HCT116 (cell line): Measurements from ENCODE around the gene GTF2F1. TPM values are rescaled to one million over a fixed set of nuclear protein-coding genes. Genes with fewer than 3 reads are reported as not detected.

Experiments used
- ATAC-seq: fragments of 200-7000 bp; cut with Tn5 transposase; 2 replicates; pipeline ENCODE4 v1.9.1; 2020; ENCODE audit warnings: mild to moderate bottlenecking, moderate library complexity
- BruUV-seq: library from RNA; stranded (reverse); fragments of 400-500 nt; replicated peaks from 2 replicates; lab custom pipeline; 2021; lab: Mats Ljungman, UMichigan
- CTCF ChIA-PET: fragments of 300-600 bp; sonication (Branson Sonifier 250); formaldehyde crosslinking; loops from one replicate; lab custom pipeline; 2021; ENCODE audit warnings: antibody characterized with exemption; lab: Charles Lee
- POLR2A ChIA-PET: fragments of 300-600, 350-600 bp; sonication (Branson Sonifier 250); formaldehyde crosslinking; loops from one replicate; lab custom pipeline; 2021; ENCODE audit warnings: antibody characterized with exemption; lab: Charles Lee
- RAD21 ChIA-PET, 2 experiments: fragments of 300-600 bp; sonication (Branson Sonifier 250); formaldehyde crosslinking; loops; one replicate each; lab custom pipeline; 2023; ENCODE audit warnings: low total read pairs in 2 of 2; ENCODE audit not compliant: uncharacterized antibody in 2 of 2, unreplicated experiment in 2 of 2, low non-redundant PET in 1 of 2; lab: Charles Lee
- DNase-seq: peaks from one replicate; pipeline ENCODE4 v3.0.0-alpha.2; 2010; ENCODE audit warnings: low read depth, low spot score
- H2AFZ ChIP-seq: fragments of 200-600 bp; shearing (Covaris generic), sonication (generic); 2 replicates; pipeline ENCODE4 v1.6.1; 2017; ENCODE audit warnings: low read depth, mixed run types, mixed read lengths, antibody characterized with exemption, low read length; ENCODE audit not compliant: poor library complexity, severe bottlenecking
- H3K27ac ChIP-seq: 2 replicates; pipeline ENCODE4 v1.5.1; 2012; ENCODE audit warnings: low read depth, low read length
- H3K27me3 ChIP-seq: fragments of 200-600 bp; sonication (generic); 2 replicates; pipeline ENCODE4 v1.6.1; 2016; ENCODE audit warnings: mixed run types, low read length, mixed read lengths; ENCODE audit not compliant: insufficient read depth
- H3K36me3 ChIP-seq, 2 experiments: fragments of 200-500 bp in 1 of 2; fragments of 200-600 bp in 1 of 2; sonication (Bioruptor generic) in 1 of 2; sonication (generic) in 1 of 2; 2 replicates each; pipeline versions ENCODE4 v1.5.1 to v1.6.1; 2014 to 2016; ENCODE audit warnings: low read length in 2 of 2, inconsistent platforms in 1 of 2, mixed read lengths in 1 of 2, mixed run types in 1 of 2; ENCODE audit not compliant: insufficient read depth in 2 of 2, control insufficient read depth in 1 of 2
- H3K4me1 ChIP-seq, 2 experiments: fragments of 200-600 bp in 1 of 2; sonication (generic) in 1 of 2; 2 replicates each; pipeline versions ENCODE4 v1.5.1 to v1.6.1; 2012 to 2017; ENCODE audit warnings: low read length in 2 of 2, inconsistent platforms in 1 of 2, mild to moderate bottlenecking in 1 of 2, mixed read lengths in 1 of 2, mixed run types in 1 of 2, moderate library complexity in 1 of 2; ENCODE audit not compliant: insufficient read depth in 2 of 2, control insufficient read depth in 1 of 2
- H3K4me2 ChIP-seq: fragments of 200-600 bp; sonication (generic); 2 replicates; pipeline ENCODE4 v1.6.1; 2017; ENCODE audit warnings: mixed run types, low read length, mixed read lengths
- H3K4me3 ChIP-seq, 2 experiments: fragments of 200-600 bp in 1 of 2; sonication (generic) in 1 of 2; replicated peaks in 1 of 2; 2 replicates each; pipeline ENCODE4 v1.5.1; 2011 to 2016; ENCODE audit warnings: low read length in 2 of 2, control low read depth in 1 of 2, low read depth in 1 of 2, mild to moderate bottlenecking in 1 of 2, mixed read lengths in 1 of 2, mixed run types in 1 of 2
- H3K79me2 ChIP-seq: fragments of 200-600 bp; sonication (generic); 2 replicates; pipeline ENCODE4 v1.6.1; 2017; ENCODE audit warnings: mild to moderate bottlenecking, mixed run types, low read length, moderate library complexity, mixed read lengths; ENCODE audit not compliant: insufficient read depth
- H3K9ac ChIP-seq: fragments of 200-600 bp; sonication (generic); 2 replicates; pipeline ENCODE4 v1.6.1; 2016; ENCODE audit warnings: low read length, mixed read lengths
- H3K9me2 ChIP-seq: fragments of 200-600 bp; sonication (generic), shearing (Covaris generic); 2 replicates; pipeline ENCODE4 v1.6.1; 2017; ENCODE audit warnings: mixed run types, mild to moderate bottlenecking, moderate library complexity; ENCODE audit not compliant: insufficient read depth
- H3K9me3 ChIP-seq, 2 experiments: fragments of 200-500 bp in 1 of 2; fragments of 200-600 bp in 1 of 2; sonication (Bioruptor generic) in 1 of 2; sonication (generic) in 1 of 2; 2 replicates each; pipeline ENCODE4 v1.6.1; 2014 to 2017; ENCODE audit warnings: low read length in 2 of 2, mixed read lengths in 2 of 2, inconsistent platforms in 1 of 2, low read depth in 1 of 2, mild to moderate bottlenecking in 1 of 2, mixed run types in 1 of 2, moderate library complexity in 1 of 2; ENCODE audit not compliant: control insufficient read depth in 1 of 2, insufficient read depth in 1 of 2
- H4K20me1 ChIP-seq: fragments of 200-600 bp; sonication (generic), shearing (Covaris generic); 2 replicates; pipeline ENCODE4 v1.6.1; 2017; ENCODE audit warnings: mixed run types, mild to moderate bottlenecking, moderate library complexity; ENCODE audit not compliant: insufficient read depth
- CEBPB ChIP-seq: IDR thresholded peaks from 2 replicates; pipeline ENCODE4 v1.6.1; 2012; ENCODE audit warnings: low read depth
- EGR1 ChIP-seq: IDR thresholded peaks from 2 replicates; pipeline ENCODE4 v1.6.1; 2012; ENCODE audit warnings: low read depth
- EZH2 ChIP-seq: fragments of 200-600 bp; sonication (generic); IDR thresholded peaks from 2 replicates; pipeline ENCODE4 v1.6.1; 2017; ENCODE audit warnings: antibody characterized with exemption, mixed run types
- POLR2A ChIP-seq: IDR thresholded peaks from 2 replicates; pipeline ENCODE4 v1.7.0; 2011; ENCODE audit warnings: borderline replicate concordance; ENCODE audit not compliant: insufficient read depth, insufficient read length; ENCODE audit errors: extremely low read depth
- POLR2AphosphoS5 ChIP-seq: IDR thresholded peaks from 2 replicates; pipeline ENCODE4 v1.6.1; 2011; ENCODE audit warnings: mild to moderate bottlenecking, low read depth, low read length, moderate library complexity
- SRF ChIP-seq: IDR thresholded peaks from 2 replicates; pipeline ENCODE4 v1.6.1; 2012; ENCODE audit warnings: low read depth
- YY1 ChIP-seq: IDR thresholded peaks from 2 replicates; pipeline ENCODE4 v1.6.1; 2011; ENCODE audit warnings: low read length, low read depth, moderate library complexity, mild to moderate bottlenecking; ENCODE audit not compliant: insufficient replicate concordance; ENCODE audit errors: extremely low read depth
- intact Hi-C: fragments of 100-400 bp; cut with micrococcal nuclease; formaldehyde crosslinking; loops from 2 replicates; pipeline ENCODE4 v1.10.0; 2022
- total RNA-seq: library from RNA; stranded (reverse); gene quantifications from one replicate; pipeline ENCODE4 v1.2.1, GENCODE V29; 2021; ENCODE audit not compliant: unreplicated experiment
- TF ChIP-seq, protein P1 (sequence below), 3 experiments: fragments of 200-600 bp in 1 of 3; sonication (generic) in 1 of 3; IDR thresholded peaks in 2 of 3; conservative IDR thresholded peaks in 1 of 3; 2 replicates each; pipeline ENCODE4 v1.5.1; 2012 to 2017; ENCODE audit warnings: low read depth in 2 of 3, low read length in 2 of 3, antibody characterized with exemption in 1 of 3, borderline replicate concordance in 1 of 3, control low read depth in 1 of 3, mild to moderate bottlenecking in 1 of 3, mixed read lengths in 1 of 3, mixed run types in 1 of 3, moderate library complexity in 1 of 3; ENCODE audit not compliant: insufficient read depth in 1 of 3
- TF ChIP-seq, protein P2 (sequence below): IDR thresholded peaks from 2 replicates; pipeline ENCODE4 v1.6.1; 2011; ENCODE audit warnings: mild to moderate bottlenecking, low read length, moderate library complexity; ENCODE audit not compliant: insufficient replicate concordance; ENCODE audit errors: extremely low read depth
- TF ChIP-seq, protein P3 (sequence below): IDR thresholded peaks from 2 replicates; pipeline ENCODE4 v1.6.1; 2012; ENCODE audit warnings: low read depth

Gene GTF2F1
- total RNA-seq, 1 experiment from 2014 or later: 82.0 TPM

DNA sequence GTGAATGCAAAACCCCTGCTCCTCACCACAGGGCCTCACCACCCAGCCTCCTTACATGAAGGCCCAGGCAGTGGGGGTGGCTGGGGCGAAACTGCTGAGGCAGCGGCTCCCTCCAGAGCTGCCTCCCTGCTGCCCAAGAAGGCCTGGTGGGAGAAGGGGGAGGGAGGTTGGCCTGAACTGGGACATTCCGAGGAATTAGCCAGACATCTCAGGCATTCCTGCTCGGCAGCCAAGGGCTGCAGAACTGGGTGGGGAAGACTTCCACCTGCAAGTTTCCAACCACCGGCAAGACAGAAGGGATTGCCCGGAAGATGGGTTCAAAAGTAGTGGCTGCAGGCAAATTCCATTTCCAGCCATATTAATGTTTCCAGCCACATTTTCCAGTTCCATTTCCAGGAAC lies 14.9 kb downstream of the GTF2F1 start:
- H4K20me1 ChIP-seq: no peaks in the 10 kb centered on the region
- no peak overlapping the region for H3K27ac ChIP-seq
- peaks cover 13 to 15% of the 10 kb centered on the region in 2 experiments; a peak in 2 of 4 replicates for H3K36me3 ChIP-seq
- H3K4me1 ChIP-seq: peaks cover 5 to 8% of the 10 kb centered on the region in 2 experiments; a peak in 3 of 4 replicates
- no peaks in the 10 kb centered on the region for H3K27me3 ChIP-seq
- no peaks in the 10 kb centered on the region for H3K9me2 ChIP-seq
- no peaks in the 10 kb centered on the region for H3K9me3 ChIP-seq
- no peaks in the 10 kb centered on the region for H3K79me2 ChIP-seq
- ATAC-seq: no peak
- CTCF ChIA-PET: no interaction called here
- RAD21 ChIA-PET: no interaction called here
- H3K4me2 ChIP-seq: no peak overlapping the region
- H3K9ac ChIP-seq: no peak overlapping the region
- intact Hi-C loops: no loop called here
- no TSS peak for BruUV-seq
- TF ChIP-seq YY1: no peak
- no peak for TF ChIP-seq SRF
- no peak for TF ChIP-seq POLR2A
- TF ChIP-seq EGR1: no peak
- TF ChIP-seq, protein P1, sequence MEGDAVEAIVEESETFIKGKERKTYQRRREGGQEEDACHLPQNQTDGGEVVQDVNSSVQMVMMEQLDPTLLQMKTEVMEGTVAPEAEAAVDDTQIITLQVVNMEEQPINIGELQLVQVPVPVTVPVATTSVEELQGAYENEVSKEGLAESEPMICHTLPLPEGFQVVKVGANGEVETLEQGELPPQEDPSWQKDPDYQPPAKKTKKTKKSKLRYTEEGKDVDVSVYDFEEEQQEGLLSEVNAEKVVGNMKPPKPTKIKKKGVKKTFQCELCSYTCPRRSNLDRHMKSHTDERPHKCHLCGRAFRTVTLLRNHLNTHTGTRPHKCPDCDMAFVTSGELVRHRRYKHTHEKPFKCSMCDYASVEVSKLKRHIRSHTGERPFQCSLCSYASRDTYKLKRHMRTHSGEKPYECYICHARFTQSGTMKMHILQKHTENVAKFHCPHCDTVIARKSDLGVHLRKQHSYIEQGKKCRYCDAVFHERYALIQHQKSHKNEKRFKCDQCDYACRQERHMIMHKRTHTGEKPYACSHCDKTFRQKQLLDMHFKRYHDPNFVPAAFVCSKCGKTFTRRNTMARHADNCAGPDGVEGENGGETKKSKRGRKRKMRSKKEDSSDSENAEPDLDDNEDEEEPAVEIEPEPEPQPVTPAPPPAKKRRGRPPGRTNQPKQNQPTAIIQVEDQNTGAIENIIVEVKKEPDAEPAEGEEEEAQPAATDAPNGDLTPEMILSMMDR (IDR thresholded peaks at IDR 0.05 in 2 of 3, conservative IDR thresholded peaks at IDR 0.05 in 1 of 3; ENCODE audit: borderline replicate concordance in 1 of 3, insufficient read depth in 1 of 3, low read depth in 2 of 3, low read length in 2 of 3): no peak
- no peak for TF ChIP-seq CEBPB
- TF ChIP-seq, protein P2, sequence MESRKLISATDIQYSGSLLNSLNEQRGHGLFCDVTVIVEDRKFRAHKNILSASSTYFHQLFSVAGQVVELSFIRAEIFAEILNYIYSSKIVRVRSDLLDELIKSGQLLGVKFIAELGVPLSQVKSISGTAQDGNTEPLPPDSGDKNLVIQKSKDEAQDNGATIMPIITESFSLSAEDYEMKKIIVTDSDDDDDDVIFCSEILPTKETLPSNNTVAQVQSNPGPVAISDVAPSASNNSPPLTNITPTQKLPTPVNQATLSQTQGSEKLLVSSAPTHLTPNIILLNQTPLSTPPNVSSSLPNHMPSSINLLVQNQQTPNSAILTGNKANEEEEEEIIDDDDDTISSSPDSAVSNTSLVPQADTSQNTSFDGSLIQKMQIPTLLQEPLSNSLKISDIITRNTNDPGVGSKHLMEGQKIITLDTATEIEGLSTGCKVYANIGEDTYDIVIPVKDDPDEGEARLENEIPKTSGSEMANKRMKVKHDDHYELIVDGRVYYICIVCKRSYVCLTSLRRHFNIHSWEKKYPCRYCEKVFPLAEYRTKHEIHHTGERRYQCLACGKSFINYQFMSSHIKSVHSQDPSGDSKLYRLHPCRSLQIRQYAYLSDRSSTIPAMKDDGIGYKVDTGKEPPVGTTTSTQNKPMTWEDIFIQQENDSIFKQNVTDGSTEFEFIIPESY: no peak
- TF ChIP-seq, protein P3, sequence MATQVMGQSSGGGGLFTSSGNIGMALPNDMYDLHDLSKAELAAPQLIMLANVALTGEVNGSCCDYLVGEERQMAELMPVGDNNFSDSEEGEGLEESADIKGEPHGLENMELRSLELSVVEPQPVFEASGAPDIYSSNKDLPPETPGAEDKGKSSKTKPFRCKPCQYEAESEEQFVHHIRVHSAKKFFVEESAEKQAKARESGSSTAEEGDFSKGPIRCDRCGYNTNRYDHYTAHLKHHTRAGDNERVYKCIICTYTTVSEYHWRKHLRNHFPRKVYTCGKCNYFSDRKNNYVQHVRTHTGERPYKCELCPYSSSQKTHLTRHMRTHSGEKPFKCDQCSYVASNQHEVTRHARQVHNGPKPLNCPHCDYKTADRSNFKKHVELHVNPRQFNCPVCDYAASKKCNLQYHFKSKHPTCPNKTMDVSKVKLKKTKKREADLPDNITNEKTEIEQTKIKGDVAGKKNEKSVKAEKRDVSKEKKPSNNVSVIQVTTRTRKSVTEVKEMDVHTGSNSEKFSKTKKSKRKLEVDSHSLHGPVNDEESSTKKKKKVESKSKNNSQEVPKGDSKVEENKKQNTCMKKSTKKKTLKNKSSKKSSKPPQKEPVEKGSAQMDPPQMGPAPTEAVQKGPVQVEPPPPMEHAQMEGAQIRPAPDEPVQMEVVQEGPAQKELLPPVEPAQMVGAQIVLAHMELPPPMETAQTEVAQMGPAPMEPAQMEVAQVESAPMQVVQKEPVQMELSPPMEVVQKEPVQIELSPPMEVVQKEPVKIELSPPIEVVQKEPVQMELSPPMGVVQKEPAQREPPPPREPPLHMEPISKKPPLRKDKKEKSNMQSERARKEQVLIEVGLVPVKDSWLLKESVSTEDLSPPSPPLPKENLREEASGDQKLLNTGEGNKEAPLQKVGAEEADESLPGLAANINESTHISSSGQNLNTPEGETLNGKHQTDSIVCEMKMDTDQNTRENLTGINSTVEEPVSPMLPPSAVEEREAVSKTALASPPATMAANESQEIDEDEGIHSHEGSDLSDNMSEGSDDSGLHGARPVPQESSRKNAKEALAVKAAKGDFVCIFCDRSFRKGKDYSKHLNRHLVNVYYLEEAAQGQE: no peak
- no peak for TF ChIP-seq EZH2
- TF ChIP-seq POLR2AphosphoS5: no peak
- TF ChIP-seq, all 23 proteins: peak for 0
- DNase-seq: no peak
- no peak overlapping the region for H2AFZ ChIP-seq
- POLR2A ChIA-PET: no interaction called here
- no peak overlapping the region for H3K4me3 ChIP-seq
